Fibroblast of mammary gland (primary cell): Measurements from ENCODE around the gene METRNL.
"Not testable (repeated sequence)": the region's sequence is repeated elsewhere in the genome, so short reads cannot be mapped to it uniquely, and the experiment has no call there.

Experiments used
- DNase-seq: peaks from one replicate; pipeline ENCODE4 v3.0.0-alpha.2; 2010; ENCODE audit warnings: low read depth
- H3K4me3 ChIP-seq: 2 replicates; pipeline ENCODE4 v1.5.1; 2011; ENCODE audit warnings: low read depth, mild to moderate bottlenecking, low read length, moderate library complexity; ENCODE audit not compliant: control insufficient read depth
- CTCF ChIP-seq: conservative IDR thresholded peaks from 2 replicates; pipeline ENCODE4 v1.5.1; 2011; ENCODE audit warnings: low read depth, low read length, inconsistent platforms; ENCODE audit not compliant: control insufficient read depth, insufficient read depth

The METRNL gene

GRCh38 chr17:83131401-83132011 lies 52.1 kb downstream of the METRNL start:
- H3K4me3 ChIP-seq = no peak overlapping the region
- DNase-seq = no peak
- no peak for TF ChIP-seq CTCF

DNA sequence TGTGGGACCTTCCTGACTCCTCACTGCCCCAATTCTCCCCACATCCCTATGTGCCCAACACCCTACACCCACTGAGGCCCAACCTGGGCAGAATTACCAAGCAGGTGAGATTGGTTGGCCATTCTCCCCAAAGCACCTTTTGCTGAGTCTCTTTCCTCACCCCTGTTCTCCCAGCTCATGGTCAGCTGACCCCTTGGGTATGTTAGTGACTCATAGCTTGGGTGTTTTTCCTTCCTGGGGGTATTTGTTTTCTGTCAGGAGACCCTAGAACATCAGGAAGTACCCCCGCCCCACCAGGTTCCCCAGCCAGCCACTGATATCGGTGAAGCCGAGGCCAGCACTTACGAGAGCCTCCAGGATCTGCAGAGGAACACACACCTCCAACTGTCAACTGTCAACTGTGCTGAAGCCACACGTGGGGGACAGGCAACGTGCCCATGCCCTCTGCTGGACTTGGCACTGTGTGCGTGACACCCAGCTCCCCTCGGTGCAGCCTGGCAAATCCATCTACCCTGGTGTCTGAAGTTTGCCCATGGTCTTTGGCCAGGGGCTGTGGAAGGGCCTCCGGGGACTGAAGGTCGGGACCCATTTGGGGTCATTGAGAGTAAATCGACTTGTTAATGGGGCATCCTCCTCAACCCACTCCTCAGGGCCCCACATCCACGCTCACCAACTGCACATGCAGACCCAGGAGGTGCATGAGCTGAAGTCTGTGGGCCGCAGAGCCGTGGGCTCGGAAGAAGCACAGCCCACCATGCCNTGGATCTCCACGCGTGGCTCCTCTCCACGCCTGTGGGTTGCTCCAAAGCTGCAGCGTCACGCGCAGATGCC lies 53.1 kb downstream of the METRNL start:
- TF ChIP-seq CTCF = no peak
- no peak overlapping the region for H3K4me3 ChIP-seq
- no peak for DNase-seq

DNA sequence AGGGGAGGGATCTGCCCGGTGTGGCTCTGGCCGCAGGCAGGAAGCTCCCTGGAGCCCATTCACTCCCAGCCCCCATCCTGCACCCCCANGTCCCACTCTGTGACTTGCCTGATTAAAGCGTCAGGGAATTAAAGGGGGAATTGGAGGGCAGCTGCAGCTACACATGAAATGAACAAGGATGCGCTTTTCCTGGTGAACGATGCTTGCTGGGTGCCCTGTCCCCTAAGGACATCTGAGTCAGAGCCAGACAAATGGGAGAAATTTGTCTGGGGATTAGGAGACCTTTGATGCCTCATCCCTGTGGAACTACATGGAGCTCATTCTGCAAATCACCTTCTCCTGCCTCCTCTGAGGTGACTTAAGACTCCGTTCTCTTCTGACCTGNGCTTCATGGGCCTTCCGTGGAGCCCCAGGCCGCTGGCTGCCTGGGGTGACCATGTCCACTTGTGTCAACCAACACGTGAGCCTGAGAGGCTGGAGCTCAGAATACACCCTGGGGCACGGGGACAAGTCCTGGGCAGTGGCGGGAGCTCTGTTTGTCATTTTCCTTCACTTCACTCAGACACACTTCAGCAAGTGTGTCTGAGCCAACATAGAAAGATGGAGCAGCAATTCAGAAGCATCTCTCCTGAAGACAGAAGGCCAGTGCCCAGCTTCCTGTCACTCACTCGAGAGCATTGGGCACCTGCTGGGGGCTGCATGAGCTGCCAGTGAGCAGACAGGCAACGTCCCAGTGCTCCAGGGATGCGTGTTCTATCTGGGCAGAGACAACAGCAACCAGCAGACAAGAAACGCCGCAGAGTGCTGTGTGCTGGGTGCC lies 54.1 kb downstream of the METRNL start:
- no peak overlapping the region for H3K4me3 ChIP-seq
- TF ChIP-seq CTCF = no peak
- no peak for DNase-seq

DNA sequence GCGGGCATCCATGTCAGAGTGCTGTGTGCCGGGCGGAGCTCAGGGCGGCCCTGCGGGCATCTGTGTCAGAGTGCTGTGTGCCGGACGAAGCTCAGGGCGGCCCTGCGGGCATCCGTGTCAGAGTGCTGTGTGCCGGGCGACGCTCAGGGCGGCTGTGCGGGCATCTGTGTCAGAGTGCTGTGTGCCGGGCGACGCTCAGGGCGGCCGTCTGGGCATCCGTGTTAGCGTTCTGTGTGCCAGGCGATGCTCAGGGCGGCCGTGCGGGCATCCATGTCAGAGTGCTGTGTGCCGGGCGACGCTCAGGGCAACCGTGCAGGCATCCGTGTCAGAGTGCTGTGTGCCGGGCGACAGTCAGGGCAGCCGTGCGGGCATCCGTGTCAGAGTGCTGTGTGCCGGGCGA lies 55.0 kb downstream of the METRNL start:
- DNase-seq, H3K4me3 ChIP-seq: not testable (repeated sequence)

GRCh38 chr17:83135692-83136091 lies 56.3 kb downstream of the METRNL start:
- no peak for TF ChIP-seq CTCF
- no peak overlapping the region for H3K4me3 ChIP-seq
- DNase-seq = no peak

- no peak for TF ChIP-seq CTCF
- DNase-seq = no peak
- H3K4me3 ChIP-seq = no peak overlapping the region
Measured at GRCh38 chr17:83136156-83136555, 56.7 kb downstream of the METRNL start.

- TF ChIP-seq CTCF = no peak
- no peak overlapping the region for H3K4me3 ChIP-seq
- no peak for DNase-seq
Measured at GRCh38 chr17:83136931-83137330, 57.5 kb downstream of the METRNL start.
